Mesangial cell (primary cell): ENCODE data around the gene ZNF333. TPM values are rescaled to one million over a fixed set of nuclear protein-coding genes. Genes with fewer than 3 reads are reported as not detected.

Source experiments
- total RNA-seq: library from RNA; depleted of rRNA; stranded (reverse); fragments of >200 nt; gene quantifications from 2 replicates; pipeline ENCODE4 v1.2.3, GENCODE V29; 2015

The ZNF333 gene
- 5.7 and 8.2 TPM in 2 replicates for total RNA-seq

GRCh38 chr19:14689598-14690503, at the start of gene ZNF333:
TSS of gene ZNF333 (plus strand) at chr19:14690048. CDS start at chr19:14693492, 3,444 bp downstream.

DNA sequence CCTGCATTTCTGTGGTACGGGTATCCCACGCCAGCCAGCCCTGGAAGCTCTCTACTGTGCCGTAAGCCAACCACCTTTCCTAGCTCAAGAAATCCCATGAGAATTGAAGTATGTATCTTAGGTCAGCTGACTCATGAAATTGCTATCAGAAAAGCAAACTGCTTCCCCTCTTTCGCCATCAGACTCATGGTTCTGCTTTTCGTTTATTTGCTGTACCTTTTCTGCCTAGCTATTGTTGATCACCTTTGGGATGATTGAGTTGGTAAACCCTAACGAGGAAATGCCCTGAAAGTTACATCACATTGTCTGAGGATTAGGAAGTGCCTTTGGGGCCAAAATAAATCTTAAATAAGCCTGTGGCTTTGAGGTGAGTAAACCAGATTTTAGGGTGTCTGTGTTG, 15.1 kb upstream of the ZNF333 start, which contains the start of gene ADGRE3:
TSS of gene ADGRE3 (minus strand) at position 81 of the 400 bp plus-strand sequence. CDS start at position 7, 74 bp downstream.

DNA sequence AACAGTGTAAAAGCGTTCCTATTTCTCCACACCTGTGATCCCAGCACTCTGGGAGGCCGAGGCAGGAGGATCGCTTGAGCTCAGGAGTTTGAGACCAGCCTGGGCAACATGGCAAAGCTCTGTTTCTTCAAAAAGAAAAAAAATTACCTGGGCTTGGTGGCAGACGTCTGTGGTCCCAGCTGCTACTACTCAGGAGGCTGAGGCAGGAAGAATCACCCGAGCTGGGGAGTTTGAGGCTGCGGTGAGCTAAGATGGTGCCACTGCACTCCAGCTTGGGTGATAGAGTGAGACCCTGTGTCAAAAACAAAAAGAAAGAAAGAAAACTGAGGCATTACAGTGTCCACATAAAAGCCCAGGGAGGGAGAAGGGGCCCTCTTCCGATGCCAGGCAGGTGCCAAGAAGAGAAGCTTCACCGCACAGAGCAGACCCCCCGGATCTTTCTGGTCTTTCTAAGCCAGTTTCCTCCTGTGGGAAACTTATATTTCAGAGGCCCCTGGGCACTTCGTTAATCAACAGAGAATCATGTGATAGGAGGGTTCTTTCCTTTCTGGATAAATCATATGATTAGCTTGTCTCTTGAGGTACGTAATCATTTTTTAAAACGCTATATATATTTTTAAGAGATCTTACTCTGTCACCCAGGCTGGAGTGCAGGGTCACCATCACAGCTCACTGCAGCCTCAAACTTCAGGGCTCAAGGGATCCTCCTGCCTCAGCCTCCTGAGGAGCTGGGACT, 88.4 kb downstream of the ZNF333 start, which contains the start of gene ADGRE2:
TSS of gene ADGRE2 (minus strand) at position 451 of the 736 bp plus-strand sequence. CDS start 1,804 bp downstream, outside the sequence.

Other genes with a start within 250 kb of the ZNF333 start
- 0.65 and 9.1 TPM in 2 replicates for gene PTGER1, start 214.7 kb upstream of the ZNF333 start, total RNA-seq
- gene GIPC1, start 193.9 kb upstream of the ZNF333 start, total RNA-seq = 159 and 264 TPM in 2 replicates
- gene DNAJB1, start 171.7 kb upstream of the ZNF333 start, total RNA-seq = 61.5 and 64.9 TPM in 2 replicates
- 90.3 and 103 TPM in 2 replicates for gene TECR, start 160.5 kb upstream of the ZNF333 start, total RNA-seq
- 624 and 671 TPM in 2 replicates for gene NDUFB7, start 118.0 kb upstream of the ZNF333 start, total RNA-seq
- gene CLEC17A, start 107.0 kb upstream of the ZNF333 start, total RNA-seq = not detected in 2 replicates
- not detected in 2 replicates for gene ADGRE3, start 15.2 kb upstream of the ZNF333 start, total RNA-seq
- 0.51 TPM in 1 of 2 replicates, not detected in the other for gene ADGRE2, start 88.5 kb downstream of the ZNF333 start, total RNA-seq
- not detected in 2 replicates for gene OR7A5, start 145.1 kb downstream of the ZNF333 start, total RNA-seq
- gene OR7C1, start 145.1 kb downstream of the ZNF333 start, total RNA-seq = not detected in 2 replicates
- not detected in 2 replicates for gene OR7A10, start 158.9 kb downstream of the ZNF333 start, total RNA-seq
- not detected in 2 replicates for gene OR7A17, start 196.1 kb downstream of the ZNF333 start, total RNA-seq